ELF-1 (cell line): Measurements from ENCODE around the gene NFKBIB.

Source experiments
- DNase-seq: peaks from one replicate; pipeline ENCODE4 v3.0.0-alpha.2; 2016; ENCODE audit warnings: low read depth, low spot score

Gene NFKBIB

GRCh38 chr19:38958301-38958700 is 58.5 kb downstream of the NFKBIB start:
- DNase-seq: no peak
